GM19468 (cell line): ENCODE results near the gene PHACTR1.

Experiments used
- ATAC-seq: cut with Tn5 transposase; IDR thresholded peaks from one replicate; pipeline ENCODE4 v1.9.1; 2021; ENCODE audit warnings: mild to moderate bottlenecking, moderate library complexity, moderate number of reproducible peaks; ENCODE audit not compliant: unreplicated experiment; ENCODE audit errors: extremely low read depth

Gene PHACTR1

GRCh38 chr6:12844284-12845223 lies 128.0 kb downstream of the PHACTR1 start:
- no peak for ATAC-seq

DNA sequence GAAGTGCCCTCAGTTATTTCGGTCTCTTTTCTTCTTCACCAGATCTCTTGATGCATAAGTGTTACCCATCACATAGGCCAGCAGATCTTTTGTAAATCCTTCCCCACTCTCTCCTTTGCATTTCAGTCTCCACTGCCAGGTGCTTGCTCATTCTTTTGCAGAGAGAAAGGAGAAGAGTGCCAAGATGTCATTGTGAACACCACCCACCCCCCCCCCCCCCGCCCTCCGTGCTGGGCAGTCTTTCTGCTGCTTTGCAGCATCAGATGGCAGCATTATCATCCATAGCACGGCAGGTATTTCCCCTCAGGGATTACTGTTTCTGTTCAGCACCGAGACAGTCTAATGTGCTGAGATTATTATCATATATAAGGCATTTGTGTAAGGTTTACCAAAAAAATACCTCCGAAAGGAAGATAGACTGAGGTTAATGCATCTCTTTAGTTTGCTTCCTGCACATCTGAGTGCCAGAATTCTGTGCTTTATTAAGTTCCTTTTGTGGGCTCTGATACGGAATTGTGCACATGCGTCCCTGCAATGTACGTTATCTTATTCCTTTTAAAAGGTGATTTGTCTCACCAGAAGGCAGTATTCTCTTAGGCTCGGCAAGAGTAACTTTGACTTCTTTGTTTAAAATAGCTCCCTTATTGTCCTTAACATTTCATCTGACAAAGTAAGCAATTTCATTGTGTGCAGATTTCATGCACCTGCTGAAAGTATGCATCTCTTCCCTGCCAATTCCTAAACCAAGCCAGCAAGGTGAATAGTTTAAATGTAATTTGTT lies 128.8 kb downstream of the PHACTR1 start:
- ATAC-seq = no peak

DNA sequence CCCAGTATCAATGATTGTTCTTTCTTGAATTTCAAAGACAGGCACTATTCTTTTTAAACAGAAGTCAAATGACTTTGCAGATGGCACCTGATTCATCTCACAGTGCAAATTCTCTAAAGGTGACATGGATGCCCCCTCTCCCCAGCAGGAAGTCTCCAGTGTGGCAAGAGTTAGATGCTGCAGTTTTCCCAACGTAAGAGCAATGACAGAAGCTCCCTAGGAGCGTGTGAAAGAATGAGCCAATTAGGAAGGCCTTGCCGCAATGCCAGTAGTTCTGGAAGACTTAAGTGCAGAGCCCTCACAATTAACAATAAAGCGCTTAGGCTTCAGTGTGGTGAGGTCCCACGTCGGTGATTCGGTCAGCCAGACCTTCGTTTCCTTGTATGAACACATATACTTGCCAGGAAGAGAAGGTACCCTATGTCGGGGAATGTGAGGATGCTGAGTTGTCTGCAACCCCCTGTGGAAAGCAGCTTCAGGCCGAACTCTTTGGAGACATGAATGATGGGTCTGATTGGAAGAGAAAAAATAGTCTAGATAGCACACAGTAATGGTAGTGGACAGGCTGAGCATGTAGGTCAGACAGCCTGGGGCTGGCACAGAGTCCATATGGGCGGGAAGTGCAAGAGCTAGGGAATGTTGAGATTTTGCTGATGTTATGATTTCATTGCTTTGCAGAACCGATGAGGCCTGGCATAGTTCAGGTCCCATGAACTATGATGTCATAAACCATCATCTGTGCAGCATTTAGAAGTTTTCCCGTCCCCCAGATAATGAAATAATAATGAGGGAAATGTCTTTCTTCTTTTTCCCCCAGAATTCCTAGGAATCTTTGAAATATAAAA lies 132.6 kb downstream of the PHACTR1 start:
- no peak for ATAC-seq

GRCh38 chr6:12849809-12850198 lies 133.2 kb downstream of the PHACTR1 start:
- no peak for ATAC-seq

GRCh38 chr6:12851123-12851695 lies 134.6 kb downstream of the PHACTR1 start:
- ATAC-seq = no peak

GRCh38 chr6:12861603-12862002 lies 145.0 kb downstream of the PHACTR1 start:
- no peak for ATAC-seq

- no peak for ATAC-seq
Observed at GRCh38 chr6:12865117-12865516, 148.6 kb downstream of the PHACTR1 start.

GRCh38 chr6:12865671-12866181 lies 149.2 kb downstream of the PHACTR1 start:
- no peak for ATAC-seq

DNA sequence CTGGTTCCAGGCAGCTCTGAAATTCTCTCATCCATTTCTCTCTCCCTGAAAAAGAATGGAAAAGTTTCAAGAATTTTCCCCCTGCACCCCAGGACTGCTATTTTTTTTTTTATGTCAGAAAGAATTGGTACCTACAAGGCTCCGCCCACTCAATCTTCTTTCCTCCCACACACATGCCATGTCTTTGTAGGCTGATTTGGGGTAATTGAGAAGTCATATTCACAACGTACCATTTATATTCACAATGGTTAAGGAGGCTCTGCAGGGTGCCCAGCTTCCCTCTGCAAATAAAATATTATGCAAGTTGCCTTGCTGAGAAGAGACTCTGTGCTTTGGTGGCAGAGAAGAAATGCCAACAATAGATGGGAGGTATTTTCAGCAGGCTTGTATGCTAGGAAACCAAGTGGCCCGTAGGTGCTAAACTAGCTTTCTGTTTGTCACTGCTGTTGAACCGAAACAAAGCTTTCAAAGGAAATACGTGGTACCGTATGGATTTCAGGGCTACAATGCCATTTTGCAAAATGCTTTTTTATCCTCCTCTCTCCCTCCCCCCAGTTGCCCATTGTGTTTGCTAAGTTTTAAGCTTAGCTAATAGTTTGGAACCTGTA lies 150.0 kb downstream of the PHACTR1 start:
- no peak for ATAC-seq

GRCh38 chr6:12869816-12870432 lies 153.4 kb downstream of the PHACTR1 start:
- ATAC-seq = no peak

DNA sequence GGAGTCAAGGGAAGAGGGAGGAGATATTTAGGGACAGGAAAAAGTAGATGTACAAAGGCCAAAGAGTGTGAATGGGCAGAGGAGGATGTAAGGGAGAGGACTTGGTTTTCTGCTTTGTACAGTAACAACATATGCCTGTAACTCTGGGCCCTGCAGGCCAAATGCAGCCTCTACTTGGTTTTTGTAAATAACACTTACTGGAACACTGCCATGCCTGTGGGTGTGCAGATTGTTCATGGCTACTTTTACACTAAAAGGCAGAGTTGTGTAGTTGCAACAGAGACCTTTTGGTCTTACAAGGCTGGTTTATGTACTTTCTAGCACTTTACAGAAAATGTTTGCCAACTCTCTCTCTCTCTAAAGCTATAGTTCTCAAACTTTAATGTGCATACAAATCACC lies 157.1 kb downstream of the PHACTR1 start:
- no peak for ATAC-seq

- no peak for ATAC-seq
Observed at GRCh38 chr6:12875051-12875450, 158.5 kb downstream of the PHACTR1 start.

GRCh38 chr6:12878741-12879140 lies 162.2 kb downstream of the PHACTR1 start:
- no peak for ATAC-seq

DNA sequence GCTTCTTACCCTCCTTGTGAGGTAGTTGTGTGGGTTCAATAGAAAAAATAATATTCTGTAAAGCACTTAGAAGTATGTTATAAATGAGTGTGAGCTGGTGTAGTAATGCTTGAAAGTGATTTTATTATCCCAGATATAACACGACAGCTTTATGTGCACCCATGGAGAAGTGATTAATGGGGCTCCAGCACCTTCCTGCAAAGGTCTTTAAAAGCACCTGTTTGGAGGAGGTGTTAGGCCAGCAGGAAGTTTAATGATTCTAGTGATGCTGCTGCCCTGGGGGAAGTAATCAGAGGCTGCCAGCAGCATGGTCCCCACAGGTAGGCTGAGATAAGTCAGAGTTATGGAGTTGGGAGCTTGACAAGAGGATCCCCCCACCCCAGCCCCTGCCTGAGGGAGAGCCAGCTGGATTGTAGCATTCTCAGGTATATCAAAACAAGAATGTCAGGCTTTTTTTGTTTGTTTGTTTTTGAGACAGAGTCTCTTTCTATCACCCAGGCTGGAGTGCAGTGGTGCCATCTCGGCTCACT lies 166.3 kb downstream of the PHACTR1 start:
- ATAC-seq = no peak

DNA sequence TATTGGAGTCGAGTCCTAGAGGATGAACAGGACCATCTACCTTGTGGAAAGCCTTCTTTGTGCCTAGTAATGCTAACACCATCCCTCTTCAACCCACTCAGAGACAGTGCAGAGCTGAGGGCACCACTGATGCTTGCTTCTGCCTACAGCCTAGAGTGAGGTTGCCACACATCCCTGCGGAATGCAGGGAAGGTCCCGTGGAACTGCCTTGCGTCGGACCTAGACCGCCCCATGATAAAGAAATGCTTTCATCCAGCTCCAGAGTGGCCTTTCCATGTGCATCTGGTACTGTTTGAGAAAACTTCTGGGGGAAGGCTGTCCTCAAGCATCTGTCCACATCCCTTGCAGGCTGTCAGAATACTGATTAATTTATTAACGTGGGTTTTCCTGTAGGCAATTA lies 168.4 kb downstream of the PHACTR1 start:
- no peak for ATAC-seq

DNA sequence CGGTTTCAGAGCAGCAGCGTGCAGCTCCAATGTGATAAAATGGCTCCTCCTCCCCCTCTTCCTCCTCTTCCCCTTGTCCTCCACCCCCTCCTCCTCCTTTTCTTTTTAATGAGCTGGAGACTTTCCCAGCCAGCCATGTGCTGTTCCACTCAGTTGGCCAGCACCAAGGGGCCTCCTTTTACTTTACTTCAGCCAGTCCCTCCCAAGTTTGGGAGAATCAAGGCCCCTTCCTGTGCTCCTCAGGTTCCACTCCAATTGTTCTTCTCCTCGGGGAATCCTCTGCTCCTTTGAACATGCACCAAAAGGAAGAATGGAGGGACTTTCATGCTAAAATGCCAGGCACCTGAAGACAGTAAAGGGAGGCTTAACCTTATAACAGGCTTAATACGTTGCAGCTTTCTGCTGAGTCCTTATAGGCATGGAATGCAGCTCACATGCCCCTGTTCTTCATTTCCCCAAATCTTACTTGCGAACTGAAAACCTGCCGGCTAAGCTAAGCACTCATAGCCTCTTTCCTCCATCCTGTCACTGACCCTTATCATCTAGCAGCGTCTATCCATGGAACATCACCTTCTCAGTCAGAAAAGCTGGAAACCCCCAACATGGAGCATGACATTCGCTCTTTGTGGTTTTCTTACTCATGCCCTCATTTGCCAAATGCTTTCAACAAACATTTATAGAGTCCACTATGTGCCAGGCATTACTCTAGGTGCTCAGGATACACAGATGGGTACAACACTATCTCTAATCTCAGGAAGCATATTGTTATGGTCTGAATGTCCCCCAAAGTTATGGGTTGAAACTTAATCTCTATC lies 170.6 kb downstream of the PHACTR1 start:
- no peak for ATAC-seq

DNA sequence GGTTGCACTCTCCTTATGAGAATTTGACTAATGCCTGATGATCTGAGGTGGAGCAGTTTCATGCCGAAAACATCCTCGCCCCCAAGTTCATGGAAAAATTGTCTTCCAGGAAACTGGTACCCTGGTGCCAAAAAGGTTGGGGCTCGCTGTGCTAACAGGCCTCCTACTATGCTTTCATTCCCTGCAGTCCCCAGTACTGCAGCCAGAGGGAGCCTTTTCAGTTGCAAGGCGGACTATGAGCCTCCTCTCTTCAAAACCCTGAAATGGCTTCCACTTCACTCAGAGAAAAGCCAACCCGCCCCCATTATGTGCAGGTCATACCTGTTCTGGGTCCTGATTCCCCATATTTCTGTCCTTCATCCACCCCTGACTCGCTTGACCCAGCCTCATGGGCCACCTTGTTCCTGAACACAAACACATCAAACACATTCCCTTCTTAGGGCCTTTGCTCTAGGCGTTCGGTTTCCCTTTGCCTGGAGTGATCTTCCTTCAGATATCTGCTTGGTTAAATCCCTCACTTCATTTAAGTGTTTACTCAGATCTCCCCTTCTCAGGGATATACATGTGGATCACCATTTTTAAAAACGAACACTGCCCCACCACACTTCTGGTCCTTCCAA lies 173.7 kb downstream of the PHACTR1 start:
- no peak for ATAC-seq

- no peak for ATAC-seq
Observed at GRCh38 chr6:12891595-12891994, 175.0 kb downstream of the PHACTR1 start.
